ENCODE data around the gene NDNF.
A peak's percentile ranks its signal among the peaks of the same experiment; 100 is the strongest.

Gene NDNF

DNA sequence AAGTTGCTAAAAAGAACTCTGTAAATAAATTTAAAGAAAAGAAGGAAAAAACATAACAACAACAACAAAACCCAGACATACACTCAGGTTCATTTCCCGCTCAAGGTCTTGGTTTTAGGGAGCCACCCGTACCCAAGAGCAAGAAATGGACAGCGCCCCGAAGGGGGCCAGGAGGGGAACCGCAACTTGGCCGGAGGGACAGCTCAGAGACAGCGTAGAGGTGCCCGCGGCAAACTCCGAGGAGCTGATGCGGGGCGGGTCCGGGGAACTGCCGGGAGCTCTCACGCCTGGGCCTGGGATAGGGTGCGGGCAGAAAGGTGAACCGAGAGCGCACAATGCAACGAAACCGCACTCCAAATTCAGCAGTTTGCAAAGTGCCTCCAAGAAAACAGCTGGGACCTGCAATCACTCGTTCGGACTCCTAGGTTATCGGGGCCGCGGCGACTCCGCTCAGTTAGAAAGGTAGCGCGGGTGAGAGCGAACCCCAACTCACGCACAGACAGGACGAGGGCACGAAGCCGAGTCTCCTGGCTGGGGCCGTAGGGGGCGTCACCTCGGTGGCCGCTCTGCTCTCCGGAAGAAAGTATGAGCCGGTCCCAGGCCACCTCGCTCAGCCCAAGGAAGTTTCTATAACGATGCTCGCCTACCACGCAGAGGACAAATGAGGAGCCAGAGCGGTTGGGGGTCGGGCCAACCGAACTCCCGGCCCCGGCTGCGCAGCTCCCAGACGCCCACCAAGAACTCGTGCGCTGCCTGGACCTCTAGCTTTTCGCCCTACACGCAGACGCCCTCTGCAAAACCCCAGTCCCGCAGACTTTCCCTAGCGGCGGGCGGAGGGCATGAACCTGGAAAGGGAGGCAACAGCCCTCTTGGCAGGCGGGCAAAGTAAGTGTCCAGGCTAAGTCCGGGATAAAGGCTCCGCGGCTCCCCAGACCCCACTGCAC, 1.4 kb downstream of the NDNF start:
- peak; percentile 27 for DNase-seq

DNA sequence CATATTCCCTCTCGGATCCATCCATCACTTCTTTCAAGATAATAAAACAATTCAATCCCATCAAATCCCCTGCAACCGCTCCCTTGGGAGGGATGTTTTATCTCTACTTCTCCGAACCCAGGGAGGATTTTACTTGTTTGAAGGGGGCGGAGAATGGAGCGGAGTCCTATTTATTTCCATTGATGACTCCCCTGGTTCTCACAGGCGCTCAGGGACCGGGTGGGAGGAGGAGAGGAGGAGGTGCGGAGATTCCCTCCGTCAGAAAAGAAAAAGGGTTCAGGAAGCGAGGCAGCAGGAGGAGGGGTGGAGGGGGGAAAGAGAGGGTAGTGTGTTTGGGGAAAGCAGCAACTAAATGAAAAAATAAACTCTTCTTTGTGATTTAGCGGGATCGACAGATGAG, 2.1 kb downstream of the NDNF start:
- no peak for DNase-seq

DNA sequence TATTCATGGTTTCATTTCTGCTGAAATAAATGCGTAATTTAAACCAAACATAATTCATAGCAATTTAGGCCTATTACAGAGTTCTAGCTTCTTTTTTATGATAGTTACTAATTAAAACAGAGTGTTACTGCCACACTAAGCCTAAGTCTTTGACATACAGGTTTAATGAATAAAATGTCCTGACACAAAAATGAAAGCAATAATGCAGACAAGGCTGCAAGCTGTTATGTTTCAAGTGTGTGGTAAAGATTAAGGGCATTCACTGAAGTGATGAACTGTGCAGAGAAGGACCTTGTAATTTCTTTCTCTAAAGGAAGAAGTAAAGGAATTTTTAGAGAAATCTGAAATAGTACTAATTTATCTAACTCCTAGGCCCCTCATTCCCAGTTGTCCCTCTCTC, 2.9 kb downstream of the NDNF start:
- DNase-seq = no peak

DNA sequence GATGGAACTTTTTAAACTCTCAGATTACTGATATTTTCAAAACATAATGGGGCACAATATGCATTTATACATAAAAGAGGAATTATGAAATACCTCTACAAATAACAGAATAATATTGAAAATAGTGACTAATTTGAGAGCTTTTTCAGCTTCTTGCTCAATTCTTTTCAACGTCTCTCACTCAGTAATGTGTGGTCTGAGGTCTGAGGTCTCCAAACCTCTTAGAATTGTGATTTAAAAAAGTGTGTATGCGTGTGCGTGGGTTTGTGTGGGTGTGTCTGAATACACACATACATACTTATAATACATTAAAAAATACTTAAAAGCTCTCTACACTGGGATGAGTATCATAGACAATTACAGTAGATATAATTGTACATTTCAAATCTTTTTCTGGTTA, 7.9 kb downstream of the NDNF start:
- DNase-seq = no peak

DNA sequence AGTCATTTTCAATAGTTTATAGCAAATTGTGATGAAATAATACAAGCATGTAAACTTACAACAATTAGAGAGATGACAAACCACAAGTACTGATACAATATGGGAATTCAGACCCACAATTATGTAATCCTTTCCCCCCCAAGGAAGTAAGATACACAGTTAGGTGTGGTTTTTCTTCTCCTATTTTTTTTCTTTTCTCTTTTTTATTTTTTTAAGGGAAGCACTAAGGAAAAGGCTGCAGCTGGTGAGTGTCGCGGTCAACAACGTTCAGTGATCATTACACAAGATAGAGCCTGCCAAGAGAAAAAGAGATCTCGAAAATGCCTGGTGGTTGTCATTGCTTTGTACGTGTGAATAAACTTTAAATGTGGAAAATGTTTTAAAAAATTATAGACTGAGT, 9.8 kb downstream of the NDNF start:
- no peak for DNase-seq

DNA sequence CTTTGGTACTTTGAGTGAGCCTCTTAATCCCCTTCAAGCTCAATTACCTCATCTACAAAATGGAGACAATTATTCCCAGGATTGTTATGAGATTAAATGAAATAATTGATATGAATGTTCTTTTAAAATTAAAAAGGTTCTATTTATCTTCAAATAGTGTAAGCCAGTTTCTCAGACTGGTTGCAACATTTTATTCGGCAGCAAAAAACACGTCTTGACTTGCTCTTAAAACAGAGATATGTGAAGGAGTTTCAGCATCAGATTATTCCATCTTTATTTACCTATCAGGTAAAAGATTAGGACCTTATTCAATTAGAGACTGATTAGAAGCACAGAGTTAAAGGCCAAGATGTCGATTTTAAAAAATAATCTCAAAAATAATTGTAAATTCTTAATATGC, 10.5 kb downstream of the NDNF start:
- DNase-seq = no peak

DNA sequence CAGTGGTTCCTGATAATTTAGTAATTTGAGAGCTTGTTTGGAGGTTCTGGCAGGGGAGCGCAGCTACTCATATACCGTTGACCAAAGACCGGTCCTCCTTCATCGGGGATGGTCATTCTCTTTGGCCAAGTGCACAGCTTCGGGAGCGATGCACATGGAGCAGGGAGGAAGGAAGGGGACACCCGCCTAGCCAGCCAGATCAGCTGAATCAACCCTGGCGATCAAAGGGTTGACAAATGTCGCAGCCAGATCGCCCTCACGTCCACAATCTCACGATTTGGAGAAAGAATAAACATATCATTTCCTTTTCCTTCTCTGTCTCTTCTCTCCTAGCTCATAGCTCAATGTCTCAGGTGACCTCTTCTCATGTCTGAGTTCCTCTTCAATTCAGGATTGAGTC, 11.1 kb downstream of the NDNF start:
- DNase-seq = no peak

DNA sequence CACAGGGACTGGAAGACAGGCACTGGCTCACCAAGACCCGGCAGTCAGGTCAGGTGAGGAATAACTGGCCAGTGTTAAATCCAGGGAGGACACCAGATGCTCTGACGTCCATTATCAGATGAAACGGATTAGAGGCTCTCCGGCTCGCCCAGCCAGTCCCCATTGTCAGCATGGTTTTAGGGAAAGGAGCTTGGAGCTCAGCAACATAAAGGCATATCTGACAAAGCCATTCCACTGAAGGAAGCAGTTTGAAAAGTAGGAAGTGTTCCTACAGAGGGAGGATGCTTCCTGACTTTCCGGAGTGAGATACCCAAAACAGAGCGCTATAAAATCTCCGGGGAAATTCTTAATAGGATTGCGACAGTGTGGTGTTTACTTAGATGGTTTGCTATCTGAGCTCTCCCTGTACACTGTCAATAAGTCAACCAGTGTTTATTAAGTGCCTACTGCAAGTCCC, 14.8 kb downstream of the NDNF start:
- DNase-seq = no peak

DNA sequence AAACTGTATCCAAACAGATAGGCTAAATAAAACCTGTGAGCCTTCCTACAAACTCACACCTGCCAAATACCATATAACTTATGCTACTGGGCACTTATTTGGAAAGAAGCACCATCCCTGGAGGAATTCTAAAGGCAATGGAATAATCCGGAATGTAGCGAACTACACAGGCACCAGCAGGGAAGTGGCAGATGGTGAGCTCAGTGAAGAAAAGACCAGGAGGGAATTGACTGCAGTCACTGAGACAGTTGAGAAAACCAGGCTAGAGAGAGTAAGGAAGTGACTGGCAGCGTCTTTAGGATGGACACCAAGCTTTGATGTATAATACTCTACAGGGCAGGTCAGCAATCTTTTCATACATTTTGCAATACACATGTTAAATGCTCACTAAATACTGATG, 16.3 kb downstream of the NDNF start:
- no peak for DNase-seq

DNA sequence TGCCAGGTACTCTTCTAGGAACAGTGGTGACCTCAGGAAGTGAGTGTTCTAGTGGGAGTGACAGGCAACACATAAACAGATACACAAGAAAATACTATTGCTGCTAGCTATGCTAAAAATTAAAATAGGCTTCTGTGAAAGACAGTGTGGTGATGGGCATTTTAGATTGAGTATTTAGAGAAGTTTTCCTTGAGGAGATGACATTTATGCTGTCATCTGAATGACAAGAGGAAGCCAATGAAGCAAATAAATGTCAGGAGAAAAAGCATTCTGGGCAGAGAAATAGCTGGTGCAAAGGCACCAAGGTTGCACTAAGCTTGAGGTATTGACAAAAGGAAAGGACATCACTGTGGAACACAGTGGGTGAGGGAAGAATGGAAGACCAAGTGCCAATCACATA, 18.0 kb downstream of the NDNF start:
- DNase-seq = no peak

DNA sequence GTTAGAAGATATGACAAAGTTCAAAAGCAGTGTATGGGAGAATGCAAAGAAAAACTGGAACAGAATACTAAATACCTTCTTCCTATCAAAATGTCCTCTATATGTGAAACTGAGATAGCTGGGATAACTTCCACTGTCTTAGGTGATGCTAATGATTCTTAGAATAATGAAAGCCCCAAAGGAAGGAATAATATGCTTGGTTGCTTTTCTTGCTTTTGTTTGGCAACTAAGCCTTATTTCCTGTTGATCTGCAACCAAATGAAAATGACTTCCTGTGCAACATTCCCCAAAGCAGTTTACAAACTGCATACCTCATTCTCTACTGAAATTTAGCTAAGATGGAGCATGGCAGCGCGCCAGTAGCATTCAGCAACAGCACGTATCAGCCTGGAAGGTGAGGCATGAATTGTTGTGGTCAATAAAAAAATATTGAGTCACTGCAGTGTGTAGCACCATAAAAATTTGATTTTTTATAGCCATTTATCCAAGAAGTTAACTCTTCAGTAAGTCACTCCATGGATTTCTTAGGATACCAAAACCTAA, 18.7 kb downstream of the NDNF start:
- no peak for DNase-seq

DNA sequence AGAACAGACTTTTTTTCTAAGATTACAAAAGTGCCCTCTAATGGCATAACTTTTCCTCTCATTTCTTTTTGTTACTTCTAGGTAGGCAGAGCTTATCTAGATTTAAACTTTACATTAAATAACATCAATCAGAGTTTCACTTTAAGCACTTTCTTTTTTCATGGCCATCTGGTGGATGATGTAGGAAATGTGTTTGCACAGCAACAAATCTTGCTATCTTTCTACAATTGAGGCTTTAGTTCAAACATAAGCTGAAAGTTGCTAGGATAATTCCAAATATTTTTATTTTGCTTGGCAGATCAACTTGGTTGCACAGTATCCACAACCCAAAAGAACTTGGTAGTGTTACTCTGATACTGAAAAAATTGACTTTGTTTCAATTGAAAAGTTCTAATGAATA, 22.0 kb downstream of the NDNF start:
- no peak for DNase-seq

DNA sequence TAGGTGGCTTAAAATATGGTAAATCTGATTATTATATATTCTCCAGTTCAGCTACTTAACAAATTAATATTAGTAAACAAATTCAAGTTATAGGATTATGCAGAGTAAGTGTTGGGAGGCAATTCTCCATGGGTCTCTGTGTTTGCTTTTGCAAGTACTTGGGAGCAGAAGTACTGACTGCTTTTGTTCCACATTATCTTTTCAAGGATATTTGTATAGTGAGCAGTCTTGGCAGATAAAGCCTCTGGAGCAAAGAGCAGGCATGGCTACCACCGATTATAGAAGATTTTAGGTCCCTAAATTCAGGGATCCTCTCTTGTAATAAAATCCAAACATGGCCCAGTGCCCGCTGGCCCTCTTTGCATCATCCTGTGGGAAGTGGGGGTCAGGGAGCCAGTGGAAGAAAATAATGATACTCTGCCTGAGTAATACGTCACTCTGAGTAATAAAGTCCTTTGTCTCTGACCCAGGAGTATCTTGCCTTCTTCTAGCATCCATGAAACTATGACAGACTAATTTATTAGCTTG, 23.2 kb downstream of the NDNF start:
- DNase-seq = no peak

DNA sequence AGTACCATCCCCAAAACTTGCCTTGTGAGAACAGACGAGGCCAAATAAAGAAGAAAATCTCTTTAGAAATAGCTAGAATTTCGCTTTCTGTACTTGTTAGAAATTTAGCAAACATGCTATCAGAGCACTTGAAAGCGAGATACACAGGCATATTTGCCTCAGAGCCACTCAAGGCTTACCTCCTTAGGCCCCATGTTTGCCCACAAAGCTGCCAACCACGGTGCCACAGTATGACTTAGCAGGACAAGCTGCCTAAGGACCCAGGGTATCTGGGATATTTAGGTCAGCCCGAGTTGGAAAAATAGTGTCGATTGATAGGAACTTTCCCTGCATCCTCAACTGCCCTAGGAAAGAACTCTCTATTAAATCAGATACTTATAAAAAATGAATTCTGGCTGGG, 24.2 kb downstream of the NDNF start:
- no peak for DNase-seq

DNA sequence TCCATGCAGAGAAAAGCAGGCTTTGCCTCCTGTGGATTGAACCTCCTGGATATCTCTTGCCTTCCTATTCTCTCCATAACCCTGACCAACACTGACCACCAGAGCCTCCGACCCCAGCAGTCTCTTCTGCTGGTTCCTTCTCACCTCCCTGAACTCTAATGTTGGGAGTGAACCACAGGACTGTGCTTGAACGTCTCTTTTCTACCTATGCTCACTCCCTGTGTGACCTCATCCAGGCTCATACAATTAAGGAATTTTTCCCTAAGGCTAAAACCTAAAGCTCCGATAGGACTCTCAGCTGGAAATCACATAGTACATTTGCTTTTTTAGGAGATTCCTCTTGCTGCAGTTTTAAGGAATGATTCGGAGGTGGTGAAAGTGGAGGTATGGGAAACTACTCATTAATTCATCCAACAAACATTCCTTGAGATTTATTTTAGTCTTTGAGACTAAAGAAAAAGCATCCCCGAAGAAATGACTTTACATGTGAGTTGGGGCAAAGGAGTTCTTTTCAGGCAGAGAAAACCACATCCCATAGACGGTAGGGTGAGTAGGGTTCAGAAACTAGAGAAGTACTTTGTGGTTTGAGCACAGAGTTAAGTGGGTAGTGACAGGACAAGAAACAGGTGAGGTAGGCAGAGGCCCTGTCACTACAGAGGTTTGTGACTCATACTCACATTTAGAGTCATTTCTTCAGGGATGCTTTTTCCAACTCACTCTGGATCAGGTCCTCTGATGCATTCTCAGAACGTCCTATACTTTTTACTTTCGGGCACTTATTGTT, 30.8 kb downstream of the NDNF start:
- peak; percentile 29 for DNase-seq

DNA sequence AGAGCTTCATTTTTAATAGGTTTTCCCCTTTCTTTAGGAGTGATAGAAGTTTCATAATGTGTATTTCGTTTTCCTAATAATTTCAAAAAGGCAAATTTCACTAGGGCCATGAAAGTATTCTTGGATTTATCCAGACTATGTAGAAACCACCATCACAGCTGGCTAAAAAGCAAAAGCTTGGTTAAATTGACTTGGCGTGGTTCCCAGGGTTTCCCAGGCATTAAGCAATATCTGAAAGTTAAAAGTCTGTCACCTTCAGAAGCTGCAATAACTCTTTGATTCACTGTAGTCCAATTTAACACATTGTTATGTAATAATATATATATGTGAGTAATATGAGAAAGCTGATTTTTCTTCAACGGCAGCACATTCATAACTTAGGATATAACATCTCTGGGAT, 38.3 kb downstream of the NDNF start:
- DNase-seq = no peak

DNA sequence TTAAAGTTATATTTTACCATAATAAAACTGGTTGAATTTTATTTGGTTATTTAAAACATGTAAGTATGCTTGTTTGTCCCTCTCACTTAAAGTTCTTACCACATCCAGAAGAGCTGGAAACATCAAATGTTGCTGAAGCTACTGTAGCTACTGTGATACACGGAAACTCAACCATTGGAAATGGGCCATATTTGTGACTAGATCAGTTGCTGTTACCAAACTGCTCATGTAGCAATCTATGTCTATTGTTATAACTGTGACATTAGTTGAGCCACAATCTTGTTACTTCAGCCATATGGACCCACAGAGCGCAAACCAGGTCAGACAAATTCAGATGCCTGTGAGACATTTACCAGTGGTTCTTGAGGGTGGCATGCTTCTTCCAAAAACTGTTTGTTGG, 41.6 kb downstream of the NDNF start:
- DNase-seq = no peak

DNA sequence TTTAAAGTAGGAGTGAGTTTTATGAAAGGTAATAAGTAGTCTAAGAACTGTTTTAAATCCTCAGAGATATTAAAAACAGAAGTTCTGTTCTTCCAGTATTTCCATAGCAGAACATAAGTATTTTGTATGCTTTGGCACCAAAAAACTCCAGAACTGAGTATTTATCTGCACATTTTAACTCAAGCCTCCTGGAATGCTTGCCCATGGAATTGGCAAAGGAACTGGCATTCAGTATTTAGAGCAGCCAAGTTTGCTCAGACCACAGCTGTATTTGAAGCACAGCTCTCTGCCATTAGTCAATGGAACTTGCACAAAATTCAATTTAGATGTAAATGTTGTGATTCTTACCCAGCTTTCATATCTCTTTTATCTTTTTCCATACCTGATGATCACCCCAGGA, 42.2 kb downstream of the NDNF start:
- DNase-seq = no peak

DNA sequence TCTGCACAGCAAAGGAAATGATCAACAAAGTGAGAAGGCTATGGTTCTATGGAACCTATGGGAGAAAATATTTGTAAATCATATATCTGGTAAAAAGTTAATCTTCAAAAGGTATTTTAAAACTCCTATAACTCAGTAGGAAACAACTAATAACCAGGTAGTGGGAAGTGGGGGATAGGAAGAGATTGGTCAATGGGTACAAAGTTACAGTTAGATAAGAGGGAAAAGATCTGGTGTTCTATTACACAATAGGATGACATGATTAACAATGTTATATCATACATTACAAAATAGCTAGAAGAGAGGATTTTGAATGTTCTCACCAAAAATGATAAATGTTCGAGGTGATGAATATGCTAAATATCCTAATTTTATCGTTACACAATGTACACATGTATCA, 46.3 kb downstream of the NDNF start:
- no peak for DNase-seq

DNA sequence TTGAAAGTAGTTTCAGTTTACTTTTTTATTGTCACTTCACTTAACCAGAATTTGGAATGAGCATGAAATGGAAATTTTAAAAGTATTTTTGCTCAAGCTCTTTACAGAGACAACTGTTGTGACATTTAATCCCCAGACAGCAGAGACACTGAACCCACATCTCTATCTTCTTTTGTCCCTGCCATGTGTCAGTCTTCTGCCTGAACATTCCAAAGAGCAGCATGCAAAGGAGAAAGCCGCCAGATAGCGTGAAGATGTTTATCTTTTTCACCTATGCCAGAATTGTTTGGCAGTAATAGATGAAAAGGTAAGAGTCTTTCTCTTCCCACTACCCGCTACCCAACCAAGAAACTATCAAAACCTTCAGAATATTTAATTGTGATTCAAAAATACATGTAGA, 46.8 kb downstream of the NDNF start:
- DNase-seq = no peak

DNA sequence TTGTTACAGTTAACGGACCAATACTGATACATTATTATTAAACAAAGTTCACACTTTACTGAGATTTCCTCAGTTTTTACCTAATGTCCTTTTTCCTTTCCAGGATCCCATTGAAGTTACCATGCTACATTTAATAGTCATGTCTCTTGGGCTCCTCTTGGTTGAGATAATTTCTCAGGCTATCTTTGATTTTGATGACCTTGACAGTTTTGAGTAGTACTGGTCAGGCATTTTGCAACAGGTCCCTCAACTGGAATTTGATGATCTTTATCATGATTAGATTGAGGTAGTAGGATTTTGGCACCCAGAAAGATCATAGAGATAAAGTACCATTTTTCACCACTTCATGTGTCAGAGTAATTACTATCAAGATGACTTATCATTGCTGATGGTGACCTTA, 53.8 kb downstream of the NDNF start:
- DNase-seq = no peak

DNA sequence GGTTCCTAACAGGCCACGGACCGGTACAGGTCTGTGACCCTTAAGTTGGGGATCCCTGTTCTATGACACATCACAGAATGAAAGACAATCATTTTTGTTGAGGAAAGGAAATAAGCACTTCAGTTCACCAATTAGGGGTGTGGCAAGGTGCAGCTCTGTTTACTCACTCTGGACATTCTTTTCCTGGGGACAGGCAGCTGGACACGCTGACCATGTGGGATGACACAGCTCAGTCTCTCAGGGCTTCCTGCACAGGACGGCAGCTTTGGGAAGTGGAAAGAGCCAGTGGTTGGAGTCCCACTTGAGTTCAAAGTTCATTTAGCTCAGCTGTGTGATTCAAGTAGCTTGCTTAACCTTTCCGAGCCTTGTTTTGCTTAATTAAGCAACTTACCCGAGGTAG, 55.7 kb downstream of the NDNF start:
- no peak for DNase-seq

DNA sequence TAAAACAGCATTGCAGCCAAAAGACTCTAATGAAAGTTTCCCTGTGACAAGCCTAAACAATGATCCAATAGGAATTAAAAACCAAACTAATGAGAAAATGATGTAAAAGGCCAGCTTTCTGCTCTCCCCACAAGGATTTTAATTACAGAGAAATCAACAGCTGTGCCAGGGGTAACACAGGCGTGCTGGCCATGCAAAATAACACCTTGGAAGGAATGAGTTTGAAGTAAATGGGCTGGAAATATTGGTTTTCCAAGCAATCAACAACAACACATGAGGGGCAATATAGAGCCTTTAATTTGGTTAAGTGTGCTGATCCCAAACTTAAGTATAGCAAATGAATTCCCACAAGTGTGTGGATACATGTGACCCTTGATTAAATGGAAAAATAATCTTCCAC, 56.9 kb downstream of the NDNF start:
- DNase-seq = no peak

DNA sequence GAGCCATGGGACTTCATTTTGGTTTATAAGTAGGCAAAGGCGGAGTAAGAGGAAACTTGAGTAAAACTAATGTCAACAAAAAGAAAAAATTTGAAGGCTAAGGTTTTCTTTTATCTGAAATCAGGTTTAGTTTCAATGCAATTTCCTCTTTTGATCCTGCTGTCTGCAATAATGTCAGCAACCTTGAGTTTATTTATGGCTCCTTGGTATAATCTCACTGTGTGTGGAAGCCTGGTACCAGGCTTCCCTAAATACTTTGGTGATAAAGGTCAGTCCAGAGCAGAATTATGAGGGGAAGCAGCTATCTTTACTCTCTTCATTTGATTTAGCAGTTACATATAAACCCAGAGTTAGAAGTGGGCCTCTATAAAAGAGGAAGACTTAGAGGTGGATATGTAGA, 57.8 kb downstream of the NDNF start:
- DNase-seq = no peak
